Transverse colon (tissue), 4 donors: Measurements from ENCODE around the gene SYT3. TPM values are rescaled to one million over a fixed set of nuclear protein-coding genes. Genes with fewer than 3 reads are reported as not detected.
"Not testable (repeated sequence)": the region's sequence is repeated elsewhere in the genome, so short reads cannot be mapped to it uniquely, and the experiment has no call there.

Experiments
- DNase-seq: peaks from one replicate; pipeline ENCODE4 v3.0.0-alpha.2; 2019
- H3K27ac ChIP-seq, 4 donors: fragments of 200-600 bp; sonication (generic); 2 replicates each; pipeline ENCODE4 v1.5.1; 2016 to 2018; ENCODE audit warnings: inconsistent platforms in 4 of 4
- H3K27me3 ChIP-seq: fragments of 200-600 bp; sonication (generic); 2 replicates; pipeline ENCODE4 v1.5.1; 2017; ENCODE audit warnings: inconsistent platforms
- H3K36me3 ChIP-seq, 4 donors: fragments of 200-600 bp; sonication (generic); 2 replicates each; pipeline ENCODE4 v1.5.1; 2017 to 2019; ENCODE audit warnings: inconsistent platforms in 4 of 4
- H3K4me1 ChIP-seq, 4 donors: fragments of 200-600 bp; sonication (generic); 2 replicates each; pipeline ENCODE4 v1.5.1; 2017 to 2020; ENCODE audit warnings: inconsistent platforms in 4 of 4
- H3K4me3 ChIP-seq, 4 donors: fragments of 200-600 bp; sonication (generic); 1 replicate in 1 of 4; 2 replicates in 3 of 4; pipeline versions ENCODE4 v1.5.1 to v1.6.1; 2017 to 2019; ENCODE audit warnings: inconsistent platforms in 4 of 4
- H3K9me3 ChIP-seq, 2 donors: fragments of 200-600 bp; sonication (generic); 2 replicates each; pipeline ENCODE4 v1.5.1; 2017 to 2019; ENCODE audit warnings: inconsistent platforms in 2 of 2
- CTCF ChIP-seq, 5 experiments: fragments of 200-600 bp in 3 of 5; fragments of 450-650 bp in 2 of 5; sonication (generic) in 3 of 5; IDR thresholded peaks; 1 replicate in 2 of 5; 2 replicates in 3 of 5; pipeline ENCODE4 v1.5.1; 2016 to 2017; ENCODE audit warnings: antibody characterized with exemption in 5 of 5, inconsistent platforms in 3 of 5, mild to moderate bottlenecking in 2 of 5, moderate library complexity in 1 of 5
- EP300 ChIP-seq: sonication (generic); formaldehyde crosslinking; IDR thresholded peaks from one replicate; pipeline ENCODE4 v1.6.1; 2017; ENCODE audit warnings: antibody characterized with exemption, low read depth
- POLR2A ChIP-seq: fragments of 450-650 bp; IDR thresholded peaks from one replicate; pipeline ENCODE4 v1.6.1; 2016; ENCODE audit warnings: antibody characterized with exemption, mild to moderate bottlenecking, moderate library complexity
- POLR2AphosphoS5 ChIP-seq, 3 donors: sonication (generic); formaldehyde crosslinking; IDR thresholded peaks; one replicate each; pipeline ENCODE4 v1.6.1; 2016; ENCODE audit warnings: antibody characterized with exemption in 3 of 3
- WGBS, 2 donors: methylation state at CpG; one replicate each; pipeline ENCODE4 v1.1.5; 2018; ENCODE audit warnings: low coverage in 1 of 2; 5-methylcytosine and 5-hydroxymethylcytosine counted together
- in situ Hi-C, 4 donors: fragments of 200-750 bp; cut with MboI; loops; one replicate each; pipeline versions ENCODE4 v1.15.0 to v1.15.1; 2017; ENCODE audit warnings: low sequenced_read_pairs in 3 of 4, low pct_ligation_motif_present in 1 of 4, low pct_unique_long_range_greater_than_20kb in 1 of 4
- intact Hi-C: fragments of 100-400 bp; cut with DNase I; formaldehyde crosslinking; loops from one replicate; pipeline ENCODE4 v1.15.1; 2023; ENCODE audit warnings: low total_unique reads
- total RNA-seq, 4 donors: library from RNA; depleted of rRNA; stranded (reverse); fragments of >200 nt; gene quantifications; one replicate each; pipeline ENCODE4 v1.1.0, GENCODE V29; 2016

The SYT3 gene
- total RNA-seq, 4 donors from 2014 or later, result 0.64 TPM; not detected in 3

DNA sequence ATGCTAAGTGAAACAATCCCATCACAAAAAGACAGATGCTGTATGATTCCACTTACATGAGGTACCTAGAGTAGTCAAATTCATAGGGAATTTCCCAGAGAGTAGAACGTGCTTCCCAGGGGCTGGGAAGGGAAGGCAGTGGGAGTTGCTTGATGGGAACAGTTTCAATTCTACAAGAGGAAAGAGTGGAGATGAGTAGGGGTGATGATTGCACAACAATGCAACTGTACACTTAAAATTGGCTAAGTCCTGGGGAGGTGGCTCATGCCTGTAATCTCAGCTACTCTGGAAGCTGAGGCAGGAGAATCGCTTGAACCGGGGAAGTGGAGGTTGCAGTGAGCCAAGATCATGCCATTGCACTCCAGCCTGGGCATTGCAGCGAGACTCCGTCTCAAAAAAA lies 21.3 kb downstream of the SYT3 start:
- intact Hi-C loops, H3K4me1 ChIP-seq, H3K36me3 ChIP-seq, H3K27ac ChIP-seq, H3K27me3 ChIP-seq, H3K9me3 ChIP-seq, DNase-seq, in situ Hi-C loops, H3K4me3 ChIP-seq: not testable (repeated sequence)
- WGBS, 2 donors, result 87% methylated on average over 4 of the region's 5 CpGs; no CpG with 5 or more reads in 1 of the 2 donors

GRCh38 chr19:50612504-50613404 lies 26.9 kb downstream of the SYT3 start:
- H3K36me3 ChIP-seq, intact Hi-C loops, H3K4me3 ChIP-seq, in situ Hi-C loops, H3K27ac ChIP-seq, H3K4me1 ChIP-seq, H3K27me3 ChIP-seq, DNase-seq, H3K9me3 ChIP-seq: not testable (repeated sequence)
- 78% methylated on average over 11 of the region's 11 CpGs; no CpG with 5 or more reads in 1 of the 2 donors for WGBS, 2 donors

- peak in 1 of 5 experiments; percentile 31 for TF ChIP-seq CTCF (IDR thresholded peaks at IDR 0.05)
- TF ChIP-seq POLR2AphosphoS5 (IDR thresholded peaks at IDR 0.05), result no peak
- peaks cover 15% of the 10 kb centered on the region for H3K27me3 ChIP-seq
- H3K27ac ChIP-seq, result no peak overlapping the region
- H3K4me1 ChIP-seq, result peaks cover 0 to 2% (median 0%) of the 10 kb centered on the region in 4 donors
- no peak overlapping the region for H3K4me3 ChIP-seq
- in situ Hi-C loops, result no loop called here
- peak; percentile 37 for DNase-seq
- 38% methylated on average over 56 of the region's 56 CpGs; no CpG with 5 or more reads in 1 of the 2 donors for WGBS, 2 donors
- intact Hi-C loops, result no loop called here
- no peaks in the 10 kb centered on the region for H3K9me3 ChIP-seq
- no peaks in the 10 kb centered on the region for H3K36me3 ChIP-seq
Measured at GRCh38 chr19:50607874-50608785, 31.6 kb downstream of the SYT3 start.

DNA sequence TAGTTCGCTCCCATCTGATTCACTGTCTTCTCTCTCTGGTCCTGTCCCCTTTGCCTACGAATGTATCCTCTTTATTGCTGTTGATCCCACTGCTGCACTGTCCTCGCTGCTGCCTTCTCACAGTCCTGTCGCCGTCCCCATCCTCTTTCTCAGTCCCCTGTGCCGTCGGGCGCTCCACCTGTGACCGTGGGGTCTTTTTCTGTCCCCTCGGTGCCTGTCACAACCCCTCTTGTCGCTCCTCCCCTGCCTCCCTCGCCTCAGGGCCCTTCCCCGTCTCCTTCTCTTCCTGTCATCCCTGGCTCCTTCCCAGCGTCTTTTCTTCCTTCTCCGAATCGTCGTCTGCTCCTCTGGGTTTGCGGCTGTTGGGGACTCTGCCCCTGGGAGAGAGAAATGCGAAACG lies 32.3 kb downstream of the SYT3 start:
- H3K27ac ChIP-seq, result no peak overlapping the region
- H3K36me3 ChIP-seq, result no peaks in the 10 kb centered on the region
- TF ChIP-seq EP300 (no peak), CTCF (IDR thresholded peaks at IDR 0.05) (no peak), POLR2AphosphoS5 (IDR thresholded peaks at IDR 0.05) (no peak), POLR2A (no peak)
- intact Hi-C loops (no loop called here), in situ Hi-C loops (no loop called here)
- DNase-seq, result no peak
- H3K27me3 ChIP-seq, result peaks cover 22% of the 10 kb centered on the region
- no peaks in the 10 kb centered on the region for H3K9me3 ChIP-seq
- H3K4me1 ChIP-seq, result peaks cover 0 to 2% (median 0%) of the 10 kb centered on the region in 4 donors
- WGBS, 2 donors, result 84% methylated on average over 20 of the region's 20 CpGs; no CpG with 5 or more reads in 1 of the 2 donors
- H3K4me3 ChIP-seq, result no peak overlapping the region

DNA sequence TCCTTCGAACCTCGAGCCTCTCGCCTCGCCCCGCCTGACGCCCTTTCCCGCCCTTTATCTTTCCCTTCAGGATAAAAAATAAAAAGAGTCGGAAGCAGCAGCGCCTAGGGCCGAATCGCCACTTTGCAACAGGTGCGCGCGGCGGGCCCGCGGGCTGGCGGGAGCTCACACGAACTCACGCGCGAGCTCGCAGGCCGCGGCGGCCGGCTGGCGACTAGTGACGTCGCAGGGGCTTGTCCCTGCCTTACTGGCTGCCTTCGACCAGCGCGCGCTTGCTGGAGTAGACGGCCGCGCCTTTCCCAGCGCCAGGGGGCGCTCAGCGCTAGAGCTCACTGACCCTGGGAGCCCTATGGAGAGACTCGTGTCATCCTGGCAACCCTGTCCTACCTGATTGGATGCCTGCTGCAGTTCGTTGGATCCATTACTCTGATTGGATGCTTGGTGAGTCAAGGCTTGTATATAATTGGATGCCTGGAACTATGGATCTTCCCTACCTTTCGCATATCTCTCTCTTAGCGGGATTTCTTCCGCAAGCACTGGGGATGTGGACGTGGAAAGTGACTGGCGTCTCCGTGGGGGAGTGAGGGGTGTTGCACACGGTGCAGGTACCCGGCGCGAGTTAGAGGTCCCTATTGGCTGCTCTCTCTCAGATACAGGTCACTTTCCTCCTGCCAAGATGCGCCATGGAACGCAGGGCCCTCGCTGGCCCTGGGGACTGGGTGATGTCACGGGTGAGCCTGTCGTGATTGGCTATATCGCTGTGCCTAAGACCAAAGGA lies 33.4 kb downstream of the SYT3 start:
- H3K4me3 ChIP-seq, intact Hi-C loops, H3K4me1 ChIP-seq, H3K9me3 ChIP-seq, H3K27ac ChIP-seq, in situ Hi-C loops, DNase-seq, H3K36me3 ChIP-seq: not testable (repeated sequence)
- WGBS, 2 donors, result 67% methylated on average over 31 of the region's 58 CpGs; no CpG with 5 or more reads in 1 of the 2 donors
- peaks cover 34% of the 10 kb centered on the region for H3K27me3 ChIP-seq

DNA sequence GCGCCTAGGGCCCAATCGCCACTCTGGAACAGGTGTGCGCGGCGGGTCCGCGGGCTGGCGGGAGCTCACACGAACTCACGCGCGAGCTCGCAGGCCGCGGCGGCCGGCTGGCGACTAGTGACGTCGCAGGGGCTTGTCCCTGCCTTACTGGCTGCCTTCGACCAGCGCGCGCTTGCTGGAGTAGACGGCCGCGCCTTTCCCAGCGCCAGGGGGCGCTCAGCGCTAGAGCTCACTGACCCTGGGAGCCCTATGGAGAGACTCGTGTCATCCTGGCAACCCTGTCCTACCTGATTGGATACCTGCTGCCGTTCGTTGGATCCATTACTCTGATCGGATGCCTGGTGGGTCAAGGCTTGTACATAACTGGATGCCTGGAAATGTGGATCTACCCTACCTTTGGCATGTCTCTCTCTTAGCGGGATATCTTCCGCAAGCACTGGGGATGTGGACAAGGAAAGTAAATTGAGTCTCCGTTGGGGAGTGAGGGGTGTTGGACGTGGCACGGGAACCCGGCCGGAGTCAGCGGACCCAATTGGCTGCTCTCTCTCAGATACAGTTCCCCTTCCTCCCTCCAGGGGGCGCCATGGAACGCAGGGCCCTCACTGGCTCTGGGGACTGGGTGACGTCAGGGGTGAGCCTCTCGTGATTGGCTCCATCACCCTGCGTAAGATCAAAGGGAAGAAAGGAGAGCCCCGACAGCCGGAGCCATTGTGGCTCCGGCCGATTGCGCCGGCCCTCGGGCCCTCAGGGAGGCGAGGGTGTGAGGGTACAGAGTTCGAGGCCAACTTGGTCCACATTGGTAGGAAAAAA lies 35.2 kb downstream of the SYT3 start:
- H3K36me3 ChIP-seq, intact Hi-C loops, H3K9me3 ChIP-seq, H3K27ac ChIP-seq, H3K4me3 ChIP-seq, in situ Hi-C loops, DNase-seq, H3K4me1 ChIP-seq: not testable (repeated sequence)
- peaks cover 45% of the 10 kb centered on the region for H3K27me3 ChIP-seq
- WGBS, 2 donors, result 64 to 86% methylated on average over 8 to 49 of the region's 56 CpGs
